Stomach smooth muscle (tissue), 2 donors: ENCODE results near the gene RAB27B.

Experiments
- H3K27ac ChIP-seq: one replicate; pipeline ENCODE4 v1.7.0; 2013; ENCODE audit warnings: mild to moderate bottlenecking, low read length, inconsistent platforms
- H3K27me3 ChIP-seq, 2 donors: one replicate each; pipeline ENCODE4 v1.7.0; 2013; ENCODE audit warnings: low read length in 2 of 2; ENCODE audit not compliant: insufficient read depth in 2 of 2, control insufficient read depth in 1 of 2
- H3K36me3 ChIP-seq, 2 donors: one replicate each; pipeline ENCODE4 v1.7.0; 2013; ENCODE audit warnings: low read length in 2 of 2; ENCODE audit not compliant: control insufficient read depth in 2 of 2, insufficient read depth in 2 of 2
- H3K4me1 ChIP-seq: one replicate; pipeline ENCODE4 v1.7.0; 2013; ENCODE audit warnings: low read length; ENCODE audit not compliant: control insufficient read depth, insufficient read depth
- H3K4me3 ChIP-seq, 2 donors: one replicate each; pipeline ENCODE4 v1.7.0; 2013; ENCODE audit warnings: low read length in 2 of 2
- H3K9ac ChIP-seq, 2 donors: one replicate each; pipeline ENCODE4 v1.7.0; 2013; ENCODE audit warnings: low read length in 2 of 2, mild to moderate bottlenecking in 1 of 2
- H3K9me3 ChIP-seq, 2 donors: one replicate each; pipeline ENCODE4 v1.7.0; 2013; ENCODE audit warnings: low read length in 2 of 2; ENCODE audit not compliant: control insufficient read depth in 2 of 2
- donor health status: healthy.
- donor health status: Pancreatic carcinoma.

RAB27B gene, protein sequence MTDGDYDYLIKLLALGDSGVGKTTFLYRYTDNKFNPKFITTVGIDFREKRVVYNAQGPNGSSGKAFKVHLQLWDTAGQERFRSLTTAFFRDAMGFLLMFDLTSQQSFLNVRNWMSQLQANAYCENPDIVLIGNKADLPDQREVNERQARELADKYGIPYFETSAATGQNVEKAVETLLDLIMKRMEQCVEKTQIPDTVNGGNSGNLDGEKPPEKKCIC

GRCh38 chr18:54828281-54828881 is at the start of gene RAB27B:
Gene RAB27B, plus strand, starts transcription at chr18:54828477. Its CDS starts 49,109 bp downstream, at chr18:54877586.
- Histone ChIP-seq H3K9ac (peak within 1 kb of the TSS in 1 of 2 donors; percentile 36), H3K27ac (no peak within 1 kb of the TSS), H3K4me1 (no peaks in the 10 kb centered on the region)

DNA sequence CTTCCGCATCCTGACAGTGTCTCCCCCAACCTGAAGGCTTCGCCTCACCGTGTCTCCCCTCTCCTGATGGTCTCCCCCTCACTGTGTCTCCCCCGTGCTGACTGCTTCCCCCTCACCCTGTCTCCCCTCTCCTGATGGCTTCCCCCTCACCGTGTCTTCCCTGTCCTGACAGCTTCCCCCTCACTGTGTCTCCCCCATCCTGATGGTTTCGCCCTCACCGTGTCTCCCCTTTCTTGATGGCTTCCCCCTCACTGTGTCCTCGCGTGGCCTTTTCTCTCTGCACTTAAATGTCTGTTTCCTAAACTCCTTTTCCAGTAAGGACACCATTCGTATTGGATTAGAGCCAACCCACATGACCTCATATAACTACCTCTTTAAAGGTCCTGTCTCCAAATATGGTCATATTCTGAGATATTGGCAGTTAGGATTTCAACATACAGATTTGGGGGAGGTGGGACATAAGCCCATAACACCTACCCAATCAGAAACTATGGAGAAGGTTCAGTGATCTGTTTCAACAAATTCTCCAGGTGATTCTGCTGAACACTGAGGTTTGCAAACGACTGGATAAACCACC is 47.9 kb upstream of the RAB27B start:
- Histone ChIP-seq H3K27me3 (no peaks in the 10 kb centered on the region), H3K4me1 (peaks cover 2% of the 10 kb centered on the region), H3K9ac (no peak overlapping the region), H3K27ac (no peak overlapping the region), H3K9me3 (peaks cover 2 to 4% of the 10 kb centered on the region in 2 donors), H3K36me3 (no peaks in the 10 kb centered on the region), H3K4me3 (no peak overlapping the region)

More at GRCh38 chr18:54828281-54828881, at the start of gene RAB27B:
- Histone ChIP-seq H3K36me3 (no peaks in the 10 kb centered on the region), H3K27me3 (no peaks in the 10 kb centered on the region), H3K9me3 (no peaks in the 10 kb centered on the region), H3K4me3 (peak within 1 kb of the TSS; percentile 75 to 80)

GRCh38 chr18:54780970-54781369 is 47.3 kb upstream of the RAB27B start:
- no peak overlapping the region for H3K4me3 ChIP-seq
- H3K36me3 ChIP-seq: no peaks in the 10 kb centered on the region
- peaks cover 2% of the 10 kb centered on the region for H3K4me1 ChIP-seq
- H3K27ac ChIP-seq: no peak overlapping the region
- no peaks in the 10 kb centered on the region for H3K27me3 ChIP-seq
- no peak overlapping the region for H3K9ac ChIP-seq
- peaks cover 2 to 4% of the 10 kb centered on the region in 2 donors for H3K9me3 ChIP-seq

DNA sequence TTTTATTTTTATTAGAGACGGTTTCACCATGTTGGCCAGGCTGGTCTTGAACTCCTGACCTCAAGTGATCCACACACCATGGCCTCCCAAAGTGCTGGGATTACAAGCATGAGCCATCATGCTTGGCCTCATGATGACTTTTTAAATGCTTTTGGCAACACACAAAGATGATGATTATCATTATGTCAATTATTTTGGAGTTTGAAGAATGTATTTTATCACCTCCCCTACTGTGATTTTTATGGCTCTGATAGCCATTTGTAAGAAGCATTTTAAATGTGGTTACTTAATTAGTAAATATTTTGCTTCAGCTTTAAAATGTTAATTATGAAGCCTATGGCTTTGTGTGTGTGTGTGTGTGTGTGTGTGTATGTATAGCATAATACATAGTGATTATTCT is 45.1 kb upstream of the RAB27B start:
- Histone ChIP-seq H3K27me3 (no peaks in the 10 kb centered on the region), H3K4me3 (no peak overlapping the region), H3K36me3 (no peaks in the 10 kb centered on the region), H3K4me1 (no peaks in the 10 kb centered on the region), H3K27ac (no peak overlapping the region), H3K9me3 (peaks cover 2 to 4% of the 10 kb centered on the region in 2 donors), H3K9ac (no peak overlapping the region)

DNA sequence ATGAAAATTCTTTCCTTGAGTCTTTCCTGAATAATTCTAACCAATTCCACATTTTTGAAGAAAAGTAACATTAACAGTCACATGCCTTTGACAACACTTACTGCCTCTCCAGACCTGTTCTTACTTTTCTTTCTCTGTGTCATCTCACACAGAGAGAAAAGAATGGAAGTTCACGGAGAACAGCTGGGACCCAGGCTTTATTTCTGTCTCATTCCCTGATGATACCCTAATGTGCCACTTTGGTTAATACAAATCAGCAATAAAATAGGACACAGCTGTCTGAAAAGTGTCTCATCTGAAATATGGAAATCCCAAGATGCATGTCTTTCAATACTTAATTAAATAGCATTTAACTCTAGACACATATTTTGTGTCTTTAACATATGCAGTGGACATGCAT is 42.1 kb upstream of the RAB27B start:
- H3K4me1 ChIP-seq: no peaks in the 10 kb centered on the region
- H3K27me3 ChIP-seq: no peaks in the 10 kb centered on the region
- H3K27ac ChIP-seq: no peak overlapping the region
- H3K4me3 ChIP-seq: no peak overlapping the region
- H3K9me3 ChIP-seq: peaks cover 0 to 2% of the 10 kb centered on the region in 2 donors
- no peak overlapping the region for H3K9ac ChIP-seq
- H3K36me3 ChIP-seq: no peaks in the 10 kb centered on the region

- Histone ChIP-seq H3K9me3 (peaks cover 0 to 2% of the 10 kb centered on the region in 2 donors), H3K9ac (no peak overlapping the region), H3K4me1 (no peaks in the 10 kb centered on the region), H3K27ac (no peak overlapping the region), H3K27me3 (no peaks in the 10 kb centered on the region), H3K36me3 (no peaks in the 10 kb centered on the region), H3K4me3 (no peak overlapping the region)
Measured at GRCh38 chr18:54787121-54787520, 41.2 kb upstream of the RAB27B start.

GRCh38 chr18:54787616-54788015 is 40.7 kb upstream of the RAB27B start:
- Histone ChIP-seq H3K9ac (no peak overlapping the region), H3K27ac (no peak overlapping the region), H3K4me1 (no peaks in the 10 kb centered on the region), H3K9me3 (peaks cover 0 to 2% of the 10 kb centered on the region in 2 donors), H3K4me3 (no peak overlapping the region), H3K27me3 (no peaks in the 10 kb centered on the region), H3K36me3 (no peaks in the 10 kb centered on the region)

DNA sequence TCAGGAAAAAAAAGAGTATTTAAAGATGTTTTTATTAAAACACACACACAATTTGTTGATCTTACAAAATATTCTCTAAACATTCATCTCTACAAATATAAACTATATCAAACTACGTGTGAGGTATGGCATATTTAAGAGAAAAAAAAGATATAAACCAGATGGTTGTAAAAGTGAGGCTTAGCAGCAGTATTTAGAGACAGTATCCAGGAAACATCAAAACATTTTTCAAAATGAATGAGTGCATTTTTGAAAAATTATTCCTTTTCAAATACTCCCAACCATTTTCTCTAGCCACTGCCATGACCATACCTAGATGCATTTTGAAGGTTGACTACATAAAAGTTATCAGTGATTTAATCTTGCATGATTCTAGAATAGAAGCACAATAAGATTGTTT is 38.2 kb upstream of the RAB27B start:
- Histone ChIP-seq H3K9me3 (no peaks in the 10 kb centered on the region), H3K27me3 (no peaks in the 10 kb centered on the region), H3K36me3 (no peaks in the 10 kb centered on the region), H3K27ac (no peak overlapping the region), H3K4me3 (no peak overlapping the region), H3K9ac (no peak overlapping the region), H3K4me1 (no peaks in the 10 kb centered on the region)

DNA sequence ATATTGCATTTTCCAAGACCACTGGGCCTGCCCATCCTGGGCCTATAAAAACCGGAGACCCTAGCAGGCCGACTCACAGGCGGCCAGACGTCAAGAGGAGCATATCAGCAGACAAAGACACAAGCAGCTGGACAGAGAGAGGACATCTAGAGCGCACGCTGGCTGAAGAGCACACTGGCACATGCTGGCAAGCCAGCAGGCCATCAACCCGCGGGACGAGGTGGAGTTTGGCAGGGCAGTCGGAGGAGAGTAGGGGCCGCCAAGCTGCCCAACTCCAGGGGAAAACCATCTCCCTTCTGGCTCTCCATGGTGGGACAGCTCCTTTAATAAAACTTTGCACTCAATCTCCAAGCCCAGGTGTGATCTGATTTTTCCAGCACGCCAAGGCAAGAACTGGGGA is 36.6 kb upstream of the RAB27B start:
- Histone ChIP-seq H3K4me3 (no peak overlapping the region), H3K9ac (no peak overlapping the region), H3K36me3 (no peaks in the 10 kb centered on the region), H3K9me3 (no peaks in the 10 kb centered on the region), H3K27me3 (no peaks in the 10 kb centered on the region), H3K4me1 (no peaks in the 10 kb centered on the region), H3K27ac (no peak overlapping the region)

DNA sequence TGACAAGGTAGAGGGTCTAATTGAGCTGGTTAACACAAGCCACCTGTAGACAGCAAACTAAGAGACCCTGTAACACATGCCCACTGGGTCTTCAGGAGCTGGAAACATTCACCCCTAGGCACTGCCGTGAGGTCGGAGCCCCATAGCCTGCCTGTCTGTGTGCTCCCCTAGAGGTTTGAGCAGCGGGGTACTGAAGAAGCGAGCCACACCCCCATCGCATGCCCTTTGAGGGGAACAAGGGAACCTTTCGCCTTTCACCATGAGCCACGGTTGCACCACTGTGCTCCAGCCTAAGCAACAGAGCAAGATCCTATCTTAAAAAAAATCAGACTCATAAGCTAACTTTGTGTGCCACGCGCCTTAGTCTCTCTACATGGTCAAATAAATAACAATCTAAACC is 36.2 kb upstream of the RAB27B start:
- no peaks in the 10 kb centered on the region for H3K27me3 ChIP-seq
- no peaks in the 10 kb centered on the region for H3K4me1 ChIP-seq
- no peak overlapping the region for H3K4me3 ChIP-seq
- no peaks in the 10 kb centered on the region for H3K36me3 ChIP-seq
- H3K27ac ChIP-seq: no peak overlapping the region
- no peaks in the 10 kb centered on the region for H3K9me3 ChIP-seq
- no peak overlapping the region for H3K9ac ChIP-seq

- Histone ChIP-seq H3K27me3 (no peaks in the 10 kb centered on the region), H3K9me3 (no peaks in the 10 kb centered on the region), H3K4me3 (no peak overlapping the region), H3K9ac (no peak overlapping the region), H3K36me3 (no peaks in the 10 kb centered on the region), H3K27ac (no peak overlapping the region), H3K4me1 (no peaks in the 10 kb centered on the region)
Measured at GRCh38 chr18:54794823-54795222, 33.5 kb upstream of the RAB27B start.
